Central memory CD4-positive, alpha-beta T cell (primary cell): ENCODE data around the gene PHF20.
A peak's percentile ranks its signal among the peaks of the same experiment; 100 is the strongest.
"Not testable (repeated sequence)": the region's sequence is repeated elsewhere in the genome, so short reads cannot be mapped to it uniquely, and the experiment has no call there.

Source experiments
- DNase-seq: peaks from one replicate; pipeline ENCODE4 v3.0.0; 2022

Gene PHF20

DNA sequence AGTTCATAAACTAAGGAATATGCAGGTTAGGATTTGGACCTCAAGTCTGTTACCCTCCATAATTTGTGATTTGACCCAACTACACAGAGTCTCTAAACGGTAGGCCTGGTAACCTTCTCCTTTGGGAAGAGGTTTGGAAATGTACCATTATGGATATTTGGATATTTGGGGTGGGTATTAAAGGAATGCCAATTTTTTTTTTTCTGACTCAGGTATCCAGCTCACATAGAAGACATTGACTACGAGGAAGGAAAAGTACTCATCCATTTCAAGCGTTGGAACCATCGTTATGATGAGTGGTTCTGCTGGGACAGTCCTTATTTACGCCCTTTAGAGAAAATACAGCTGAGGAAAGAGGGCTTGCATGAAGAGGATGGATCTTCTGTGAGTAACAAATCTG, 70.5 kb downstream of the PHF20 start:
- DNase-seq, result no peak

DNA sequence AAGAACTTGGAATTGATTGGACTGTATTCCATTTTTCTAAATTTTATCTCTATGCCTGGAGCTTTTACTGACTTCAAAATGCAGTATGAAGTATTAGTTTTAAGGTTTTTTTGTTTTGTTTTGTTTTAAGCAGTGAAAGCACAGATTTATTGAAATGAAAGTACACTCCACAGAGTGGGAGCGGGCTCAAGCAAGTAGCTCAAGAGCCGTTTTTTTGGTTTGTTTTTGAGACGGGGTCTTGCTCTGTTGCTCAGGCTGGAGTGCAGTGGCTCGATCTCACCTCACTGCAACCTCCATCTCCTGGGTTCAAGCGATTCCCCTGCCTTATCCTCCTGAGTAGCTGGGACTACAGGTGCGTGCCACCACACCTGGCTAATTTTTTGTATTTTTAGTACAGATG, 72.1 kb downstream of the PHF20 start:
- DNase-seq, result not testable (repeated sequence)

DNA sequence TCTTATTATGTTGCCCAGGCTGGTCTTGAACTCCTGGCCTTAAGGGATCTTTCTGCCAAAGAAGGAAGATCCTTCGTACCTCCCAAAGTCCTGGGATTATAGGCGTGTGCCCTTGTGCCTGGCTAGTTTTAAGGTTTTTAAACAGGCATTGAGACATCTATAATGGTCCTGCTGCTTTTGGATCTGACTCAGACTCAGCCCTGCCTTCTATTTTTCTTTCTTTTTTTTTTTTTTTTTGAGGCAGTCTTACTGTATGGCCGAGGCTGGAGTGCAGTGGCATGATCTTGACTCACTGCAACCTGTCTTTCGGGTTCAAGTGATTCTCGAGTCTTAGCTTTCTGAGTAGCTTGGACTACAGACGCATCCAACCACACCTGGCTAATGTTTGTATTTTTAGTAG, 73.7 kb downstream of the PHF20 start:
- DNase-seq, result no peak

DNA sequence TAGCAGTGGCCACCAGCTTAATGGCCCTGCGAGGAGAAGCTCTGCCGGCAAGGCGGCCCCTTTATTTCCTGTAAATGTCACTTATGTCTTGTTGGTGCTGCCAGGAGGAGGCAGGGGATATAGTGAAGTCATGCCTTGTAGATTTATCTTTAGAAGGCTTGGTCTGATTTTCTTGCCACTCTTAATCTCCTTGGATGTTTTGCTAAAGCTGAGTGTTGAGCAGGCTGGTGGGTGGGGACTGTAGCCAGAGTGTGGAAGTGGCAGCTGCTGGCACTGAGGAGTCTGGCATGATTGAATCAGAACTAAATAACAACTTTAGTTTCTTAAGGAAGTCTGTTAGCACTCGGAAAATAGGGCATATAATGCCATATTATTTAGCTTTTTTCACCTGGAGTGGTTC, 77.9 kb downstream of the PHF20 start:
- DNase-seq, result no peak

DNA sequence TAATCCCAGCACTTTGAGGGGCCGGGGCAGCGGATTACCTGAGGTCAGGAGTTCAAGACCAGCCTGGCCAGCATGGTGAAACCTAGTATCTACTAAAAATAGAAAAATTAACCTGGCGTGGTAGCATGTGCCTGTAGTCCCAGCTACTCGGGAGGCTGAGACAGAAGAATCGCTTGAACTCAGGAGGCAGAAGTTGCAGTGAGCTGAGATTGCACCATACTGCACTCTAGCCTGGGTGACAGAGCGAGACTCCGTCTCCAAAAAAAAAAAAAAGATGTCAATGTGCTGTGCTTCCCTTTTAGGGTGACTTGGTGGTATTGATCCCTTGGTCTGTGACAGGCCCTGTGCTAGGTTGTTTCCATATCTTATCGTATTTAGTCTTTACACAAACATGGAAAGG, 79.8 kb downstream of the PHF20 start:
- DNase-seq, result not testable (repeated sequence)

DNA sequence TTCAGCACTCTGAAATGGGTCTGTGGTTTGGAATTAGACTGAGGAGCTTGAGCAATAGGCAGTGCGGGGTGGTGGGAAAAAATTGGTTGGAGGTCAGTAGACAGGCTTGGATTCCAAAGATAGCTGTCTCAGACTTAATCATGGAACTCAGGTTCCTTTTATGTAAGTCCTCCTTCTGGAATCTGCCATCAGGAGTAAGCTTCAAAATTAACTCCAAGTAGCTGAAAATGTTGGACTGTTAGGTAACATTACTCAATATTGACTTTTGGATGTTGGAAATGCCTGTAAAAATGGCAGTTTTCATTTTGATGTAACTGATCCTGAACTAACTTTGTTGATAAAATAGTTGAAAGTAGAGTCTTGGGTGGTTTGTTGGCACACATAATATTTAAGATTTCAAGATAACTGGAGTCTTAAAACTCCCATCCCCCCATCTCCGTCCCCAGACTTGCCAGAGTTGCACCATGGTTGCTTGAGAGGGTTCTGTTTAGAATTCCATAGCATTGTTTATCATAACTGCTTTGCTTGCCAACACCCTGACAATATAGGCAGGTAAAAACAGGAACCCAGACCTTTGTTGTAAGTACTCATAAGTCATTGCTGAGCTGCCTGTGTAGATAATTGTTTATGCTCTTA, 83.0 kb downstream of the PHF20 start:
- no peak for DNase-seq

DNA sequence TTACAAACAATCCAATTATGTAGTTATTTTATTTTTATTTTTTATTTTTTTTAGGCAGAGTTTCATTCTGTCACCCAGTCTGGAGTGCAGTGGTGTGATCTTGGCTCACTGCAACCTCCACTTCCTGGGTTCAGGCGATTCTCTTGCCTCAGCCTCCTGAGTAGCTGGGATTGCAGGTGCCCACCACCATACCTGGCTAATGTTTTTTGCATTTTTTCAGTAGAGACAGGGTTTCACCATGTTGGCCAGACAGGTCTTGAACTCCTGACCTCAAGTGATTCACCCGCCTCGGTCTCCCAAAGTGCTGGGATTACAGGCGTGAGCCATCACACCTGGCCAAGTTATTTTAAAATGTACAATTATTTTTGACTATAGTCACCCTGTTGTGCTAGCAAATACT, 83.8 kb downstream of the PHF20 start:
- DNase-seq, result not testable (repeated sequence)

DNA sequence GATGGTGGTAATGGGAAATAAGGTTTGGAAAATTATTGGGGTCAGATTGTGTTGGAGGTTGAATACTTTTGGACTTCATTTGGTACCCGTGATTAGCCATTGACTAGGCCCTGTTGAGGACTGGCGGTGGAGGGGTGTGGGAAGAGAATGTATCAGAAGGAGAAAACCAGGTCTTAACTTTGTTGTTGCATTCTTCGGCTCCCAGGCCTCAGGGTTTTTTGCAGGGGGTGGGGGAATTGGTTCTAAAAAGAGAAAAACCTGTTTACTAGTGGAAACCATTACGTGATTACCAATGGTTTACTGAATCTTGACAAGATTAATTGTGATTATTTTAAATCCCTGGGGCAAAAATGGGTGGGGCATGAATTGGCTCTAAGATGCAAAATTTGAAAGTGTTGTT, 85.1 kb downstream of the PHF20 start:
- DNase-seq, result no peak

DNA sequence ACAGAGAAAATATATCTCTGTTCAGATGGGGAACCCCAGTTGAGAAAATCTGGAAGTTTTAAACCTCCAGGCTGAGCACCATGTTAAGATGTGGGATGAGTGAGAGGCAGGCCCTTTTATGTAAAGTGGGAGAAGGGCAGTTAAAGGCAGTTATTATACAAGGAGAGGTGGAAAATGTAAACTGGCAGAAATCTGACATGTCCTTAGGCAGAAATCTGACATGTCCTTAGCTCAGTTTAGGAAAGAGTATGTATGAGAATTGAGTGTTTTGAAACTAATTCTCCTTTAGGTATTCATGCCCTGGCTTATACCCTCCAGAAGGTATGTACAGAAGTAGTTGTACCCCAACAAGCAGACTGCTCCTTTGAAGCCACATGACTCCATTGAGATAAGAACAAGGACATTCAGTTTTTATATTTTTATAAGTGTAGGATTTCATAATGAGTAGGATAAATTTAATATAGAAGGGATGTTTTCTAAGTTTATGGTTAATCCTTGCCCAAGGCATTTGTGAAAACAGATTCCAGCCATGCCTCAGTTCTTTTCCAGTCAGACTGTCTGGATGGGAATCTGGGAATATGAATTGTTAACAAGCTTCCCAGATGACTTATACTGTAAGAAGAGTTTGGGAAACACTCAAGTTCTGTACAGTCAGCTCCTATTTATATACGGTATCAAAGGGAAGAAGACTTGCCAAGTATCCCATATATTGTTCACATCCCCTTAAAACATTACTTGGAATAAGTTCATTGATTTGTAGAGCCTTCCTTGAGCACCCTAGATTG, 94.8 kb downstream of the PHF20 start:
- DNase-seq, result no peak

DNA sequence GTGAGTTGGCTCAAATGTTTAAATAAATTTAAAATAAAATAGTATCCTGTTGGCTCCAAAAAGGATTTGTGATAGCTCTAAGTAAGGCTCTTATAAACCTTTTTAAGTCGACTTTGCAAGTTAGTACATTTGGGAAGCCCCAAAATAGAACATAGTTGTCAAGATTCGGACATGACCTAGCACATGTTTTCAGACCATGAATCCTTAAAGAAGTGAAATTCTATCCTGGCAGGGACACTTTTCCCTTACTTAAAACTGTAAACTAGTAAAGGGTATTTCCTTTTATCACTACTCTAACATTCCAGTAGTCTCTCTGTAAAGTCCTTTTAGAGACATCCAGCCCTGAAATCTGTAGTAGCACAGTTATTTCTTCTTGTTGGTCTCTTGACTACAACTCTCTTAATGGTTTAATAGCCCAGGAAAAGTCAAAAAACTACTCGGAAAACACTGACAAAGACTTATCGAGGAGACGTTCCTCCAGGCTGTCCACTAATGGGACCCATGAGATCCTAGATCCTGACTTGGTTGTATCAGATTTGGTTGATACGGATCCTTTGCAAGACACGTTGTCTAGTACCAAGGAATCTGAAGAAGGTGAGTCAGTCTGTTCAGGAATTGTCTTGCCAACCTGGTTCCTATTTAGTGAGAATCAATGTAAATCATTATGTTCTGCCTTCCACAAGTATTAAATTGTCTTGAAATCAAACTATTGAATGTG, 98.9 kb downstream of the PHF20 start:
- DNase-seq, result no peak

DNA sequence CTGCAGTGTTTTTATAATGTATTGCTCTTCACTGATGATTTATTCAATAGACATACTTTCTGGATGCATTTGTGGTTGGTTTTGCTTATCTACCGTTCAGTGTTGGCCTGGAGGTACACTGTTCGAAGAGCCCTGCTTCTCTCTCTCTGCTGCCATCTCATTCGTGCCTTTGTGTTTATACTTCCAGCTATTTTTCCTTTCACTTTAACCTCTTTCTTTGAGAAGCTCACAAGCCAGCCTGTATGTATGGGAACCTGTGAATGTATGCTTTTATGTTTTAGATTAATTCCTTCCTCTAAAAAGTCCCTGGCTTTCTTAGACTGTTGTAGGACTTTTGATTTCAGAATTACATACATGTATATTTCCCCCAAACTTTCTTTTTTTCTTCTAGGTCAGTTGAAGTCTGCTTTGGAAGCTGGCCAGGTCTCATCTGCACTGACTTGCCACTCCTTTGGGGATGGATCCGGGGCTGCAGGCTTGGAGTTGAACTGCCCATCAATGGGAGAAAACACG, 99.5 kb downstream of the PHF20 start:
- no peak for DNase-seq

DNA sequence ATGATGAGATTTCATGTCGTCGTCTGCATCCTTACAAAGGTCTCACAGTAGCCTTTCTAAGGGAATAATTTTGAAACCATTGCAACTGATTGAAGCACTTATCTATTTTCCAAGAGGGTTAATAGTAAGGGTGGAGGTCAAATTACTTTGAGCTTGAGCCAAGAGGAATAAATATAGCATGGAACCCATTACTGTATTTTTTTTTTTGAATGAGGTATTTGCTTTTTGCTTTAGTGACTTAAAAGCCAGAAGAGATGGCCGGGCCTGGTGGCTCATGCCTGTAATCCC, 104.2 kb downstream of the PHF20 start:
- no peak for DNase-seq

DNA sequence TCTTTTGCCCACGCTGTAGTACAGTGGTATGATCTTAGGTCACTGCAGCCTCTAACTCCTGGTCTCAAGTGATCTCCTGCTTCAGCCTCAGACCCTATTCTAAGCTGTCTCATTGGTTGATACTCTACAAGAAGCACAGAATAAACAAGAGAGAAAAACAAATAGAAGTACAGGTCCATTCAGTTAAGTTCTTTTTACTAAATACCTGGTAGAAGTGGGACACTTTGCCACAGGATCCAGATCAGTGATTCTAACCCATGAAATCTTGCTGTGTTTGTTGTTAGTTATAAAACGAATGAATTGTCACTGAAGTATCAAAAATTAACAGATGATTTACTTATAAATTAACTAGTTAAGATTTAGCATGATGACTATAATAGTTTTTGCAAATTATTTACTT, 105.8 kb downstream of the PHF20 start:
- no peak for DNase-seq

DNA sequence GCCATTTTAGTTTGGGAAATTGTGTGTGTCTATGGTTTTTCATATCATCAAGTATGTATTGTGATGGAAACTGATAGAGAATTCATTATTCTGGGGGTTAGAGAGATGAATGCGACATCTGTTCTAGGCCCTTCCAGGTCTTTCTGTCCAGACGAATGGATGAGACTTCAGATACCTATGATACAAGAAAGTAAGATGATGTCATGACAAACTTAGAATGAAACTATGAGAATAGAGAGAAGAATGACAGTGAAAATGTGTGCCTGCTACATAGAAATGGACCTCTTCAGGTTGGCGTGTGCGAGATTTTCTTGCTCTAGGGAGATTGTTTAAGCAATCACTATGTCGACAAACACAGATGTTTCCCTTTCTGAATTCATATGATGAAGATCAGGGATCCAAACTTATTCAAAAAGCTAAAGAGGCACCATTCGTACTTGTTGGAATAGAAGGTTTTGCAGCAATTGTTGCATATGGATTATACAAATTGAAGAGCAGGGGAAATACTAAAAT, 106.4 kb downstream of the PHF20 start:
- no peak for DNase-seq

DNA sequence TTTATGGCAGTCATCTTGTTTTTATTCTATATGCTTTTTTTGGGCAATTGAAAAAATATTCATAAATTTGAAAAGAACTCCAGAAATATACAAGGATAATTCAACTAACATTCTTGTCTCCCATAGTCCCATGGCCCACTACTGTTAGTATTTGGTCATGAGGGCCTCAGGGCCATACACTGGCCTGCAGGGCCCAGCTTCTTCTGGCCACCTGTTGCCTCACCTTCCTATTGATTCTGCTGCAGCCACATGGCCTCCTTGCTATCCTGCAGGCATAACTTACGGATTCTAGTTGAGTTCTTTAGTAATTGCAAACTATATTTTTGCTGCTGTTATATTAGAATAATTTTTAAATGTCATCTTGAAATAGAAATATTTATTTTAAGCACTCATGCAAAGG, 109.9 kb downstream of the PHF20 start:
- DNase-seq, result no peak

DNA sequence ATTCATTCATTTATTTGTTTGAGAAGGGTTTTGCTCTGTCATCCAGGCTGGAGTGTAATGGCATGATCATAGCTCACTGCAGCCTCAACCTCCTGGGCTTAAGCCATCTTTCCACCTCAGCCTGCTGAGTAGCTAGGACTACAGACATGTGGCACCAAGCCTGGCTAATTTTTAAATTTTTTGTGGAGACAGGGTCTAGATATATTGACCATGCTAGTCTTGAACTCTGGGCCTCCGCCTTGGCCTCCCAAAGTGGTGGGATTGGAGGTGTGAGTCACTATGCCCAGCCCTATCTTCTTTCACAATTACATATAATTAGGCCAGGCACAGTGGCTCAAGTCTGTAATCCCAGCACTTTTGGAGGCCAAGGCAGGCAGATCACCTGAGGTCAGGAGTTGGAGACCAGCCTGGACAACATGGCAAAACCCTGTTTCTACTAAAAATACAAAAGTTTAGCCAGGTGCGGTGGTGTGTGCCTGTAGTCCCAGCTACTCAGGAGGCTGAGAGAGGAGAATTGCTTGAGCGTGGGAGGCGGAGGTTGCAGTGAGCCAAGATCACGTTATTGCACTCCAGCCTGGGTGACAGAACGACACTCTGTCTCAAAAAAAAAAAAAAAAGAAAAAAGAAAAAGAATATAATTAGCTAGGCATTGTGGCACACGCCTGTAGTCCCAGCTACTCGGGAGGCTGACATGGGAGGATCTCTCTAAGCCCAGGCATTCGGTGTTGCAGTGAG, 110.8 kb downstream of the PHF20 start:
- DNase-seq, result not testable (repeated sequence)

DNA sequence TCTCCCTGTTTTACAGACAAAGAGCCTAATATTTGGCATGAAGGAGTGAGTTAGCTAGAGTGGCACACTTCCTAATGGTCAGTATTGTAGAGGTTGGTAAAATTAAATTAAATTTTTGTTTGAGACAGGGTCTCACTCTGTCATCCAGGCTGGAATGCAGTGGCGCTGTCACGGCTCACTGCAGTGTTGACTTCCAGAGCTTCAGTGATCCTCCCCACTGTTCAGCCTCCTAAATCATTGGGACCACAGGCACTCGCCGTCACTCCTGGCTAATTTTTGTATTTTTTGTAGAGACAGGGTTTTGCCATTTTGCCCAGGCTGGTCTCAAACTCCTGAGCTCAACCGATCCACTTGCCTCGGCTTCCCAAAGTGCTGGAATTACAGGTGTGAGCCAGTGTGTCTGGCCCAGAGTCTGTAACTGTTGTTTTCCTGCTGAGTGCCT, 111.5 kb downstream of the PHF20 start:
- no peak for DNase-seq

DNA sequence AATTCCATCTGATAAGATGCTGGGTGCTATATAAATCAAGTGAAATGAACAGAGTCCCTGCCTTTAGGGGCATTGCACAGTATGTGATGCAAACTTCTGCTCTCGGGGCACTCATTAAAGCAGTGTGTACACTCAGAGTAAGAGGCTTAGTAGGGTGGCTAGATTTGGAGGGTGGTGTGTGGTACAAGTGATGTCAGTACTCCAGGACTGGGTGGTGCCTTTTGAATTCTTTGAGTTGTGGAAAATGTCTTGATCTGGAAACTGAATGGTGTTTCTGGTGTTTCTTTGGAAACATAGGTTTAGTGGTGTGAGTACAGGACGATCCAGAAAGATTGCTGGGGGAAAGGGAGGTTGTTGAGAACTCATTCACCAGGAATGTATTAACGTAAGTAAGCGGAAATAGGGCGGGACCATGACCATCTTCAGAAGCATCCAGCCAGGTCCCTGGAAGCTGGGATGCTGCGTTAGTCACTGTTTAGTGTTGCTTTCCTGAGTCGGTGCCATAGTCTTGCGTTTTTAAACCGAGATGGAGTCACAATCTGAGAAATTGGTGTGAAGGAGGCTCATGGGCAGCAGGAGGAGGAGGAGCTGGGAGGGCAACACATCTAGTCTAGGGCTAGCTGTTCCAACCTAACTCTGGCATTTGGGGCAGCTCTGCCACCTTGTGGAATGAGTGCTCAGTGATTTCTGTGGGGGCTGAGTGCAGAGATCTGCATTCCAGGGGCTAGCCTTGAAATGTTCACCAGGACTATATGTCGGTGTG, 112.1 kb downstream of the PHF20 start:
- peak; percentile 35 for DNase-seq

DNA sequence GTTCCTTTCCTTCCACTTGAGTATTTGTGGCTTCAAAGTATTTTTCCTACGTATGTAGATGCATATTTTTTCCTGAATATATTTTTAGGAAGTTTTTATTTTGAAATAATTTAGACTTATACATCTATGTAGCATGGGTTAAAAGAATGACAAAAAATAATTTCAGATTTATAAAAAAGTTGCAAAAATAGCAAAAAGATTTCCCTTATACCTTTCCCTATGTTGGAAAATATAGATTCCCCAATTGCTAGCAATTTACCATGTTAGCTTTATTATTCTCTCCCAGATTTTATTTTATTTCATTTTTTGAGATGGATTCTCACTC, 112.7 kb downstream of the PHF20 start:
- DNase-seq, result no peak

DNA sequence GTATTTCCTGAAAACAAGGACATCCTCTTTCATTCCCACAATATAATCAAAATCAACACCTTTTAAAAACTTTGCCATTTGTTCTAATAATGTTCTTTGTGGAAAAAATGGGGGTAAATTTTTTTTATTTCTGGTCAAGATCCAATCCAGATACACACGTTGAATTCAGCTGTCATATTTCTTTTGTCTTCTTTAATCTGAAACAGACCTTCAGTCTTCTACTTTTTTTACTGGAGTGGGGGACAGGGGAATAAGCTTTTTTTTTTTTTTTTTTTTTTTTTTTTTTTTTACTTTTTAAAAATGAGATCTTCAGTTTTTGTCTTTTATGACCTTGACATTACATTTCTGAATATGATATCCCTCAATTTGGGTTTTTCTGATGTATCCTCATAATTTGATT, 113.4 kb downstream of the PHF20 start:
- DNase-seq, result no peak

DNA sequence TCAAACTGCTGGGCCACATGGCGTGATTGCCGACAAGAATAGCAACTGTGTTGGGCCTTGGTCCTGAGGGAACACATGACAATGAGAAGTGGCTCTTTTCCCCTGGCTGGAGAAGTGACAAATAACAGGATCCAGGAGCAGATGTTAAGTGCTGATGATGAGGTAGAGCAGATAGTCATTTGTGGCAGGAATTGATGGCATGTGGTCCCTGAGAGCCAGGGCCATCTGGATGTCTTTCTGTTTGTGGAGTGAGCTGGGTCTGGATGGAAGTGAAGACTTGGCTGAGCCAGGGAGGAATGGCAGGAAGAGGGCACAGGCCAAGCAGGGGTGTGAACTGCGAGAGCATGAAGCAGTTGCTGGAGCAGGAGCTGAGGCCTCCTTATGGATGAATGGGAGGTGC, 114.7 kb downstream of the PHF20 start:
- DNase-seq, result no peak

DNA sequence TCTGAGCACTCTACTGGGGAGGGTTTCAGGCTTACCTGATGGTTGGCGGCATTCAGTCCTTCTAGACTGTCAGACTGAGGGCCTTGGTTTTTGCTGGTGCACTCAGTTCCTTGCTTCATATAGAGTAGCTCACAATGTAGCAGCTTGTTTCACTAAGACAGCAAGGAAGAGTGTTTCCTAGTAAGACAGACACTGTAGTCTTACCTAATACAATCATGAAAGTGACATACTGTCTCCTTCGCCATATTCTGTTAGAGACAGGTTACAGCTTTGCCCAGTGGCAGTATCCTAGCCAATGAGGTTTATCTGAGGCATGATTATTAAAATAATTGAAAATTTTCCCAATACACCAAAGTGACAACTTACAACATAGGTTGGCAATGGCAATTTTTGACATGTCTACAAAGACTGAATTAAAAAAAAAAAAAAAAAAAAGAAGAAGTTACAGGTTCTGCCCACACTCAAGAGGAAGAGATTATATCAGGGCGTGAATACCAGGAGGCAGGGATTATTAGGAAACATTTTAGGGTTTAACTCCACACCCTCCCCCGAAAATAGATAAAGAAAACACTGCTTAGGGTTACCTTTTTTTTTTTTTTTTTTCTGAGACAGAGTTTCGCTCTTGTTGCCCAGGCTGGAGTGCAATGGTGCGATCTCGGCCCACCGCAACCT, 115.7 kb downstream of the PHF20 start:
- DNase-seq, result no peak
